Sigmoid colon (tissue), 3 donors: ENCODE measurements around the gene DZANK1.

ENCODE experiments used
- POLR2A ChIP-seq, 2 donors: fragments of 450-650 bp; IDR thresholded peaks; one replicate each; pipeline ENCODE4 v1.6.1; 2016; ENCODE audit warnings: antibody characterized with exemption in 2 of 2, mild to moderate bottlenecking in 2 of 2, moderate library complexity in 2 of 2
- TF ChIP-seq, protein P1 (sequence below), 4 experiments: fragments of 450-650 bp in 3 of 4; fragments of 200-600 bp in 1 of 4; IDR thresholded peaks; one replicate each; pipeline ENCODE4 v1.5.1; 2016 to 2019; ENCODE audit warnings: antibody characterized with exemption in 4 of 4, mild to moderate bottlenecking in 3 of 4, moderate library complexity in 2 of 4

DNA sequence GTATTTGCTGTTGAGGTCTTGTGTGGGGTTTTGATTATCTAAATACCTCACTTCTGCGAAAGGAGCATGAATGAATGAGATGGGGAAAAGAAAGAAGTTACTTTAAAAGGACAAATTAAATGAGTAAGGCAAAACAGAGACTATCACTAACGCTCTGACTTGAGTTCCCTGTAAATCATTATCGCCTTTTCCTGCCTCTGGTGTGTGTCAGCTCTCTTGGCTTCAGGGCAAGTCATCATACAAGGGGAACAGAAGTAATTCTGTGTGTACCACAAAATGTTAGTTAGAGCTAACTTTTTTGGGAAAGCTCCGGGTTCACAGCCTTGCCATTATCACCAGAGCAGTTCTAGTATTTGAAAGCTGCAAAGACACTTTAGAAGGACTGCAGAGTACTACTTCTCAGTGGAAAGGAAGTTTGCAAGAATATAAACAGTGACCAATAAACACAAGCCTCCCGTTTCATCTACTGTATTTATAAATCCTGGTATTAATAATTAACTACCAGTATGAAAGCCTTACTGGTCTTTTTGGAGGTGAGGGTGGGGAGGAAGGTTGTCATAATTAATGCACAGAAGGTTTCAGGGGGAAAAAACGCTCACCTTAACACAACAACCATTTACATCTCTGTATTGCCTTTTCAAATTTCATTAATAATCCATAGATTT, 1.2 kb downstream of the DZANK1 start:
- TF ChIP-seq, protein P1, sequence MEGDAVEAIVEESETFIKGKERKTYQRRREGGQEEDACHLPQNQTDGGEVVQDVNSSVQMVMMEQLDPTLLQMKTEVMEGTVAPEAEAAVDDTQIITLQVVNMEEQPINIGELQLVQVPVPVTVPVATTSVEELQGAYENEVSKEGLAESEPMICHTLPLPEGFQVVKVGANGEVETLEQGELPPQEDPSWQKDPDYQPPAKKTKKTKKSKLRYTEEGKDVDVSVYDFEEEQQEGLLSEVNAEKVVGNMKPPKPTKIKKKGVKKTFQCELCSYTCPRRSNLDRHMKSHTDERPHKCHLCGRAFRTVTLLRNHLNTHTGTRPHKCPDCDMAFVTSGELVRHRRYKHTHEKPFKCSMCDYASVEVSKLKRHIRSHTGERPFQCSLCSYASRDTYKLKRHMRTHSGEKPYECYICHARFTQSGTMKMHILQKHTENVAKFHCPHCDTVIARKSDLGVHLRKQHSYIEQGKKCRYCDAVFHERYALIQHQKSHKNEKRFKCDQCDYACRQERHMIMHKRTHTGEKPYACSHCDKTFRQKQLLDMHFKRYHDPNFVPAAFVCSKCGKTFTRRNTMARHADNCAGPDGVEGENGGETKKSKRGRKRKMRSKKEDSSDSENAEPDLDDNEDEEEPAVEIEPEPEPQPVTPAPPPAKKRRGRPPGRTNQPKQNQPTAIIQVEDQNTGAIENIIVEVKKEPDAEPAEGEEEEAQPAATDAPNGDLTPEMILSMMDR (IDR thresholded peaks at IDR 0.05), result no peak
- TF ChIP-seq POLR2A (IDR thresholded peaks at IDR 0.05), result no peak
